Gastrocnemius medialis (tissue), 4 donors: ENCODE measurements around the gene UBE2Z. TPM values are rescaled to one million over a fixed set of nuclear protein-coding genes. Genes with fewer than 3 reads are reported as not detected.
A peak's percentile ranks its signal among the peaks of the same experiment; 100 is the strongest.

Experiments used
- ATAC-seq, 2 donors: fragments of 150-250 bp; one replicate each; pipeline ENCODE4 v1.9.1; 2016
- DNase-seq, 2 donors: peaks; one replicate each; pipeline ENCODE4 v3.0.0-alpha.2; 2019
- H3K27ac ChIP-seq, 4 donors: fragments of 200-600 bp; sonication (generic); 1 replicate in 1 of 4; 2 replicates in 3 of 4; pipeline ENCODE4 v1.5.1; 2016 to 2018; ENCODE audit warnings: mild to moderate bottlenecking in 2 of 4, moderate library complexity in 1 of 4
- H3K27me3 ChIP-seq, 3 donors: fragments of 200-600 bp; sonication (generic) in 2 of 3; 1 replicate in 1 of 3; 2 replicates in 2 of 3; pipeline versions ENCODE4 v1.5.1 to v1.6.0; 2016 to 2019; ENCODE audit warnings: mild to moderate bottlenecking in 1 of 3, moderate library complexity in 1 of 3
- H3K36me3 ChIP-seq, 2 donors: fragments of 200-600 bp; sonication (generic) in 1 of 2; one replicate each; pipeline ENCODE4 v1.5.1; 2017 to 2018
- H3K4me1 ChIP-seq, 2 donors: fragments of 200-600 bp; sonication (generic) in 1 of 2; one replicate each; pipeline ENCODE4 v1.5.1; 2016 to 2017; ENCODE audit warnings: mild to moderate bottlenecking in 2 of 2
- H3K4me3 ChIP-seq, 4 donors: fragments of 200-600 bp; sonication (generic) in 3 of 4; 1 replicate in 1 of 4; 2 replicates in 3 of 4; pipeline ENCODE4 v1.5.1; 2016 to 2019; ENCODE audit warnings: mild to moderate bottlenecking in 2 of 4
- H3K9me3 ChIP-seq, 3 donors: fragments of 200-600 bp; sonication (generic) in 2 of 3; 1 replicate in 1 of 3; 2 replicates in 2 of 3; pipeline ENCODE4 v1.5.1; 2016 to 2019
- CTCF ChIP-seq, 5 experiments: fragments of 450-650 bp in 3 of 5; fragments of 200-600 bp in 2 of 5; sonication (generic) in 2 of 5; IDR thresholded peaks in 4 of 5; conservative IDR thresholded peaks in 1 of 5; 1 replicate in 4 of 5; 2 replicates in 1 of 5; pipeline ENCODE4 v1.5.1; 2016 to 2019; ENCODE audit warnings: antibody characterized with exemption in 5 of 5, mild to moderate bottlenecking in 3 of 5, moderate library complexity in 3 of 5
- POLR2A ChIP-seq, 2 donors: fragments of 450-650 bp; IDR thresholded peaks; one replicate each; pipeline ENCODE4 v1.6.1; 2017; ENCODE audit warnings: antibody characterized with exemption in 2 of 2, mild to moderate bottlenecking in 2 of 2, moderate library complexity in 2 of 2
- in situ Hi-C, 4 donors: fragments of 200-750 bp; cut with MboI; loops; one replicate each; pipeline versions ENCODE4 v1.15.0 to v1.8.0; 2017; ENCODE audit warnings: low sequenced_read_pairs in 4 of 4
- intact Hi-C: fragments of 100-400 bp; cut with DNase I; formaldehyde crosslinking; loops from one replicate; pipeline ENCODE4 v1.15.1; 2023; ENCODE audit warnings: low total_unique reads
- total RNA-seq, 4 donors: library from RNA; depleted of rRNA; stranded (reverse); fragments of >200 nt; gene quantifications; one replicate each; pipeline versions ENCODE4 v1.1.0 to v1.2.3, GENCODE V29; 2016

The UBE2Z gene
- total RNA-seq, 4 donors from 2014 or later, result 32.7 to 41.1 (median 35.4) TPM

GRCh38 chr17:48972749-48973097, 64.5 kb downstream of the UBE2Z start:
- no peaks in the 10 kb centered on the region for H3K36me3 ChIP-seq
- H3K4me3 ChIP-seq, result no peak overlapping the region
- DNase-seq, result no peak
- H3K4me1 ChIP-seq, result no peaks in the 10 kb centered on the region
- H3K27ac ChIP-seq, result peak overlapping the region in 1 of 4 donors; percentile 52
- ATAC-seq, result no peak
- TF ChIP-seq POLR2A (IDR thresholded peaks at IDR 0.05), result no peak
- TF ChIP-seq CTCF (IDR thresholded peaks at IDR 0.05 in 4 of 5, conservative IDR thresholded peaks at IDR 0.05 in 1 of 5), result no peak
- intact Hi-C loops (no loop called here), in situ Hi-C loops (loop anchor here in 1 of 4 donors (25.0 kb wide), 1 partner anchor 90 kb away; no protein-coding TSS in a partner anchor)
- peaks cover 16 to 48% (median 33%) of the 10 kb centered on the region in 3 donors for H3K27me3 ChIP-seq
- H3K9me3 ChIP-seq, result no peaks in the 10 kb centered on the region

GRCh38 chr17:48973806-48974205, 65.6 kb downstream of the UBE2Z start:
- TF ChIP-seq POLR2A (IDR thresholded peaks at IDR 0.05) (no peak), CTCF (IDR thresholded peaks at IDR 0.05 in 4 of 5, conservative IDR thresholded peaks at IDR 0.05 in 1 of 5) (no peak)
- in situ Hi-C loops (loop anchor here in 1 of 4 donors (25.0 kb wide), 1 partner anchor 88 kb away; no protein-coding TSS in a partner anchor), intact Hi-C loops (no loop called here)
- no peaks in the 10 kb centered on the region for H3K4me1 ChIP-seq
- no peaks in the 10 kb centered on the region for H3K9me3 ChIP-seq
- ATAC-seq, result no peak
- no peak for DNase-seq
- no peaks in the 10 kb centered on the region for H3K36me3 ChIP-seq
- no peak overlapping the region for H3K27ac ChIP-seq
- H3K4me3 ChIP-seq, result no peak overlapping the region
- H3K27me3 ChIP-seq, result peaks cover 16 to 43% (median 30%) of the 10 kb centered on the region in 3 donors

Other genes with a start within 250 kb of the UBE2Z start
- gene PRAC1, start 185.9 kb upstream of the UBE2Z start, total RNA-seq, result not detected
- not detected for gene PRAC2, start 185.2 kb upstream of the UBE2Z start, total RNA-seq
- gene HOXB13, start 179.7 kb upstream of the UBE2Z start, total RNA-seq, result not detected
- under 1 TPM in 2 of 4 donors, not detected in 2; 0.10 TPM for gene TTLL6, start 91.2 kb upstream of the UBE2Z start, total RNA-seq
- gene CALCOCO2, start 77.4 kb upstream of the UBE2Z start, total RNA-seq, result 100 to 1,000 TPM; 104 to 237 (median 132) TPM
- 100 to 1,000 TPM; 229 to 482 (median 368) TPM for gene ATP5MC1, start 15.6 kb upstream of the UBE2Z start, total RNA-seq
- 100 to 1,000 TPM in 1 of 4 donors, 10 to 100 TPM in 3; 64.9 to 123 (median 76.8) TPM for gene SNF8, start 36.4 kb downstream of the UBE2Z start, total RNA-seq
- not detected for gene GIP, start 60.2 kb downstream of the UBE2Z start, total RNA-seq
- gene IGF2BP1, start 89.0 kb downstream of the UBE2Z start, total RNA-seq, result not detected
- gene B4GALNT2, start 224.4 kb downstream of the UBE2Z start, total RNA-seq, result under 1 TPM in 1 of 4 donors, not detected in 3; 0.22 TPM